HG02943 (cell line): ENCODE results near the gene USP43.

Experiments
- ATAC-seq: cut with Tn5 transposase; IDR thresholded peaks from one replicate; pipeline ENCODE4 v1.9.1; 2021; ENCODE audit warnings: mild to moderate bottlenecking, low read depth, moderate library complexity; ENCODE audit not compliant: unreplicated experiment

USP43 gene

DNA sequence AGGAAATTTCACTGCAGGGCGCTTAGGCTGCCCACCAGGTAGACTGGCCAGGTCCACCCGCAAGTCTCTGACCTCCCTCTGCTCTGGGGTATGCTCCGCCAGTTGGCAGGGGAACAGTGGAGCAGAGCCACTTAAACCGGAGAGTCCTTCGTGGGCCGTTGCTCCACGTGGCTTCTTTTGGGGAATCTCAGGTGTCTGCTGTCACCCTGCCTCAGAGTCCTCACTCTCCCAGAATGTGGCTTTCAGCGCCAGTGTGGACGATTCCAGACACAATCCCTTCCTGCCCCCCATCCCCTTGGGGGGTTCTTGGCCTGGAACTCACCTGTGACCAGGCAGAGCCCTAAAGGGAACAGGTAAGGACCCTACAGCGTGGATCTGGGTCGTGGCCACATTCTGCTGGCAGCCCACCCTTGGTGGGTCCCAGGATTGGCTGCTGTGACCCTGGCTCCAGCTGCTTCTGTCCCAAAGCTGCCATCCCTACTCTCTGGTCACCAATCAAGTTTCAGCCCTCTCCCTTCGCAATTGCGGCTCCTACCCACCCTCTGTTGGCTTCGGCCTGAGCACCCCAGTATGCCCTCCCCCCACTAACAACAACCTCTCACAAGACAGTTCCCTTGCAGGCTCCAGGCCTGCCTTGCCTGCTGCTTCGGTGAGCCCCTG is 123.8 kb downstream of the USP43 start:
- ATAC-seq = no peak

DNA sequence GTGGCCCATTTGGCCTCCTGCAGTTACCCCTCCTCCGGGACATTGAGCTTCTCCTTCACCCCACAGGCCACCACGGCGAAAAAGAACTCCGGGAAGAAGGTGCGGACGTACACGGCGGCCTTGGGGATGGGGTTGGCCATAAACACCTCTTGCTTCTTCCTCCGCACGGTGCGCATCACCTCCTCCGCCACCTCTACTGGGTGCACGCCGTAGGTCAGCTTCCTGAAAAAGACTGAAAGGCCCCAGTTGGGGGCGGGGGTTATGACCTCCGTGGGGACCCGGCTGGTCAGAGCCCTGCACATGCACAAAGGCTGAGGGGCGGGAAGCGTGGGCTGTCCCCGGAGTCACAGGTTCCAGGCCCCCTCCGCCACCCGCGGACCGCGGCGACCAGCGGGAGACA is 126.1 kb downstream of the USP43 start:
- ATAC-seq = no peak

GRCh38 chr17:9772658-9773057 is 127.3 kb downstream of the USP43 start:
- ATAC-seq = no peak

DNA sequence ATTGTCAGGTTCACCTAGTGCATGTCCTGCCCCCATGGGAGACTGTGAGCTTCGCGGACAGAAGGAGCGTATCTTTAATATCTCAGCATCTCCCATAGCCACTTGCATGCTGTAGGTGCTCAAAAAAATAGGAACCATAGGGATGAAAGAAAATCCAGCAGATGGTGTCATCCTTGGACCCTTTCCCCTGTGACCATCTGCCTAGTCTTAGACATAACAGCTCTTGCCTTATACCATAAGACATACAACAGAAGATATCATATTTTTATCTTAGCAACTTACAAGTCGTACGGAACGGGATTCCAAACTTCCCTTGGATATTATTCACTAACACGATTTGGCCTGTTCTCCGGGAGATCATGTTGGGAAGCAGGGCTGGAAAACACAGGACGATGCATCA is 131.6 kb downstream of the USP43 start:
- ATAC-seq = no peak
